HepG2 (cell line): ENCODE results near the gene APBA1. TPM values are rescaled to one million over a fixed set of nuclear protein-coding genes. Genes with fewer than 3 reads are reported as not detected.

Experiments used
- ATAC-seq: fragments of 200-7000 bp; cut with Tn5 transposase; 3 replicates; pipeline ENCODE4 v1.9.1; 2020; ENCODE audit warnings: mild to moderate bottlenecking, moderate library complexity
- BruUV-seq: library from RNA; stranded (reverse); fragments of 400-500 nt; replicated peaks from 2 replicates; lab custom pipeline; 2021; lab: Mats Ljungman, UMichigan
- CTCF ChIA-PET: fragments of 300-600 bp; formaldehyde crosslinking; extraction: SDS; loops from one replicate; lab custom pipeline; 2021; ENCODE audit warnings: low total read pairs, inconsistent platforms, low intra/inter-chr PET ratio; lab: Yijun Ruan, JAX
- POLR2A ChIA-PET: fragments of 350-600 bp; sonication (Branson Sonifier 250); formaldehyde crosslinking; loops from one replicate; lab custom pipeline; 2020; ENCODE audit warnings: antibody characterized with exemption, inconsistent platforms; lab: Yijun Ruan, JAX
- DNase-seq: peaks from one replicate; pipeline ENCODE4 v3.0.0-alpha.2; 2015; ENCODE audit warnings: low spot score
- FAIRE-seq: peaks from 3 replicates; lab custom pipeline; 2011; peaks lifted over from hg19 to GRCh38; lab: Jason Lieb, UNC
- H2AFZ ChIP-seq: one replicate; pipeline ENCODE4 v1.6.1; 2011; ENCODE audit warnings: low read length, inconsistent platforms
- H3K27ac ChIP-seq: fragments of 300-600 bp; 3 replicates; pipeline ENCODE4 v1.8.0; 2011; ENCODE audit warnings: mixed run types, mild to moderate bottlenecking, mixed read lengths, low read length, inconsistent platforms; ENCODE audit not compliant: insufficient read depth; ENCODE audit errors: extremely low read length
- H3K27me3 ChIP-seq, 2 experiments: fragments of 200-600 bp in 1 of 2; 2 replicates in 1 of 2; 3 replicates in 1 of 2; pipeline versions ENCODE4 v1.6.0 to v1.8.0; 2011; ENCODE audit warnings: low read length in 2 of 2, mild to moderate bottlenecking in 2 of 2, moderate library complexity in 2 of 2, inconsistent platforms in 1 of 2; ENCODE audit not compliant: insufficient read depth in 2 of 2, control insufficient read depth in 1 of 2
- H3K36me3 ChIP-seq, 2 experiments: fragments of 200-600 bp in 1 of 2; replicated peaks in 1 of 2; 2 replicates in 1 of 2; 3 replicates in 1 of 2; pipeline versions ENCODE4 v1.5.1 to v1.8.0; 2011; ENCODE audit warnings: low read length in 2 of 2, inconsistent platforms in 1 of 2; ENCODE audit not compliant: insufficient read depth in 2 of 2, control insufficient read depth in 1 of 2
- H3K4me1 ChIP-seq: 2 replicates; pipeline ENCODE4 v1.5.1; 2012; ENCODE audit warnings: low read length, inconsistent platforms; ENCODE audit not compliant: insufficient read depth
- H3K4me2 ChIP-seq: 2 replicates; pipeline ENCODE4 v1.6.0; 2011; ENCODE audit warnings: low read depth, low read length, inconsistent platforms
- H3K4me3 ChIP-seq, 3 experiments: fragments of 200-600 bp in 1 of 3; sonication (generic), shearing (Covaris generic) in 1 of 3; replicated peaks in 1 of 3; 2 replicates each; pipeline ENCODE4 v1.5.1; 2011 to 2016; ENCODE audit warnings: low read length in 3 of 3, inconsistent platforms in 2 of 3, low read depth in 2 of 3, mild to moderate bottlenecking in 2 of 3, control low read depth in 1 of 3, mixed read lengths in 1 of 3; ENCODE audit not compliant: insufficient read depth in 1 of 3
- H3K79me2 ChIP-seq: one replicate; pipeline ENCODE4 v1.6.1; 2011; ENCODE audit warnings: low read length, inconsistent platforms; ENCODE audit not compliant: insufficient read depth
- H3K9ac ChIP-seq: 2 replicates; pipeline ENCODE4 v1.6.0; 2011; ENCODE audit warnings: mild to moderate bottlenecking, low read depth, low read length, inconsistent platforms; ENCODE audit not compliant: insufficient read depth
- H3K9me3 ChIP-seq: 2 replicates; pipeline ENCODE4 v1.5.1; 2012; ENCODE audit warnings: mild to moderate bottlenecking, low read length
- H4K20me1 ChIP-seq: 2 replicates; pipeline ENCODE4 v1.6.0; 2011; ENCODE audit warnings: inconsistent platforms, mild to moderate bottlenecking, low read length, moderate library complexity; ENCODE audit not compliant: insufficient read depth
- AGO2 ChIP-seq: fragments of 200-400 bp; formaldehyde crosslinking; optimal IDR thresholded peaks from 2 replicates; pipeline ENCODE3; 2017; ENCODE audit warnings: mild to moderate bottlenecking, low read depth, low read length, moderate library complexity
- ASH2L ChIP-seq: fragments of 300-600, 200-600 bp; sonication (generic); IDR thresholded peaks from 2 replicates; pipeline ENCODE4 v1.7.0; 2017; ENCODE audit warnings: low read depth, mild to moderate bottlenecking, moderate library complexity, mixed read lengths, low read length; ENCODE audit not compliant: insufficient read length
- CHD2 ChIP-seq: IDR thresholded peaks from 2 replicates; pipeline ENCODE4 v1.6.1; 2011; ENCODE audit warnings: low read depth, low read length, improper control_type of control experiment
- MTF2 ChIP-seq: sonication (generic); formaldehyde crosslinking; IDR thresholded peaks from 2 replicates; pipeline ENCODE4 v1.5.0; 2020; ENCODE audit warnings: missing genetic modification reagents, borderline replicate concordance
- NCOA5 ChIP-seq: sonication (generic); formaldehyde crosslinking; IDR thresholded peaks from 2 replicates; pipeline ENCODE4 v1.4.0; 2020; ENCODE audit warnings: missing genetic modification reagents
- PHF21A ChIP-seq: sonication (generic); formaldehyde crosslinking; IDR thresholded peaks from 2 replicates; pipeline ENCODE4 v1.5.0; 2020; ENCODE audit warnings: mild to moderate bottlenecking, missing genetic modification reagents
- TCF7 ChIP-seq: sonication (generic); IDR thresholded peaks from 2 replicates; pipeline ENCODE4 v1.6.1; 2016; ENCODE audit warnings: antibody characterized with exemption, low read depth
- ZNF101 ChIP-seq: sonication (generic); formaldehyde crosslinking; IDR thresholded peaks from 2 replicates; pipeline ENCODE4 v1.4.0; 2020; ENCODE audit warnings: mild to moderate bottlenecking, low read depth, missing genetic modification reagents, borderline replicate concordance
- ZNF407 ChIP-seq: sonication (generic); formaldehyde crosslinking; IDR thresholded peaks from one replicate; pipeline ENCODE4 v1.5.1; 2020; ENCODE audit warnings: mild to moderate bottlenecking, missing genetic modification reagents; ENCODE audit errors: not compliant biosample characterization
- ZNF44 ChIP-seq: sonication (generic); formaldehyde crosslinking; IDR thresholded peaks from 2 replicates; pipeline ENCODE4 v1.5.1; 2020; ENCODE audit warnings: mild to moderate bottlenecking, missing genetic modification reagents
- ZNF574 ChIP-seq: sonication (generic); formaldehyde crosslinking; IDR thresholded peaks from 2 replicates; pipeline ENCODE4 v1.4.0; 2020; ENCODE audit warnings: missing genetic modification reagents
- WGBS: methylation state at CpG from one replicate; pipeline ENCODE4 v1.1.6; 2017; ENCODE audit warnings: low lambda C conversion rate; 5-methylcytosine and 5-hydroxymethylcytosine counted together
- in situ Hi-C: cut with HindIII; loops from 2 replicates; pipeline ENCODE4 v1.10.0; 2017; ENCODE audit warnings: low pct_unique_long_range_greater_than_20kb; ENCODE audit not compliant: extremely low pct_ligation_motif_present
- intact Hi-C: fragments of 100-400 bp; cut with micrococcal nuclease; formaldehyde crosslinking; loops from one replicate; pipeline ENCODE4 v1.10.0; 2022; ENCODE audit not compliant: unreplicated experiment
- polyA plus RNA-seq, 8 experiments: library from polyadenylated mRNA; depleted of rRNA in 3 of 8; stranded (reverse) in 7 of 8; unstranded in 1 of 8; fragments of >200 nt; fragmentation: Illumina TruSeq in 4 of 8; extraction: Trizol in 4 of 8; gene quantifications; 2 replicates each; pipeline versions ENCODE4 v1.2.1 to v1.2.3, GENCODE V29; 2011 to 2016; ENCODE audit warnings: low read depth in 4 of 8, missing spikeins in 1 of 8, mixed read lengths in 1 of 8; ENCODE audit not compliant: insufficient read depth in 1 of 8
- total RNA-seq, 5 experiments: library from RNA; depleted of rRNA; stranded (reverse); fragments of >200 nt; fragmentation: Illumina TruSeq; extraction: Trizol; gene quantifications; 2 replicates each; pipeline ENCODE4 v1.2.3, GENCODE V29; 2016; ENCODE audit warnings: low read depth in 1 of 5

Gene APBA1
- total and polyA plus RNA-seq, 2 of the 13 experiments (the other 11 are each of a cell fraction or from before 2014, with no cell fraction given): 0.15 TPM; not detected in 1

- TF ChIP-seq ZNF574 (CRISPR knock-in tag): no peak
Measured at GRCh38 chr9:69526699-69527098, 145.5 kb downstream of the APBA1 start (continued).

DNA sequence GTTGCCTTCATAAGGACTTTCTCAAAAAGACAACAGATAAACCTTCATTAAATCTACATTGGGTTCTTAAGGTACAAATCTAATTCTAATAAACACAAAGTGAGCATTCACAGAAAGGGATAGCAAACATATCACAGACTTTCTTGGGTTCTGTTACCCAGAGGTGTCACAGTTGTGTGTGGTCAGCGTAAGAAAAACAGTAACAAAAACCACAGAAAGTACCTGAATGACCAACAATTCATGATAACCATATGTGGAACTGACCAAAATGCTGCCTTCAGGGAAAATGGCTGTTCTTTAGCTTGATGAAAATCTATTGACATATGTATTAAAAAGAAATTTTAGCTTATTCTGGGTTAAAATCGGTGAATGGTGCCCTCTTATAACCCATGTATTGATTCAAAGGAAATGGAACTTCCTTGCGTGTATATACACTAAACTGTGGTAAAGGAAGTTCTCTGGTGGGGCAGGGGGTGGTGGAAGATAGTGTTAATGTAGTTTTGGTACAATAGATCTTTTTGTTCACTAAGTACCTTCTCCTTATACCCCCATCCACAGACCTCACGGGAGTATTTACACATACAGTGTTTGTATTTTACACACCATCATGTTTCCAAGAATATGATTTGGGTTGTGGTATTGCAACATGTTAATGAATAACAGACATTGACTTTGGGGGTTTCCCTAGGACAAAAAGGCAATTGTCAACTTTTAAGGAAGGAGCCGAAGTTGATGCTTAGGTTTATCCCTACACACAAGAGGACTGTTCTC lies 152.5 kb downstream of the APBA1 start:
- H3K4me1 ChIP-seq: peaks cover 42% of the 10 kb centered on the region
- in situ Hi-C loops (no loop called here), intact Hi-C loops (no loop called here)
- no peak overlapping the region; a peak in 1 of 6 replicates for H3K4me3 ChIP-seq
- no peaks in the 10 kb centered on the region for H3K27me3 ChIP-seq
- no TSS peak for BruUV-seq
- no peak overlapping the region for H2AFZ ChIP-seq
- peak; percentile 92 for DNase-seq
- FAIRE-seq: peak; percentile 76
- ChIA-PET POLR2A (no interaction called here), CTCF (no interaction called here)
- no peak overlapping the region for H3K9ac ChIP-seq
- no peaks in the 10 kb centered on the region for H3K9me3 ChIP-seq
- WGBS: 19% methylated on average over 5 of the region's 5 CpGs
- peak; percentile 91 for ATAC-seq
- no peaks in the 10 kb centered on the region for H3K79me2 ChIP-seq
- peak overlapping the region; percentile 42 for H3K27ac ChIP-seq
- H4K20me1 ChIP-seq: no peaks in the 10 kb centered on the region
- no peaks in the 10 kb centered on the region for H3K36me3 ChIP-seq
- H3K4me2 ChIP-seq: peak overlapping the region; percentile 26; the same call in 1 of the 2 replicates
- TF ChIP-seq NCOA5 (CRISPR knock-in tag) (no peak), ZNF407 (CRISPR knock-in tag) (no peak), MTF2 (CRISPR knock-in tag) (no peak), ZNF101 (CRISPR knock-in tag) (no peak), AGO2 (no peak), TCF7 (no peak; the same call in 1 of the 2 replicates), ZNF44 (CRISPR knock-in tag) (no peak), CHD2 (no peak), ASH2L (peak; percentile 32), PHF21A (CRISPR knock-in tag) (peak; percentile 32; the same call in 1 of the 2 replicates)
